WTC11 (cell line): ENCODE data around the gene CPVL. TPM values are rescaled to one million over a fixed set of nuclear protein-coding genes. Genes with fewer than 3 reads are reported as not detected.

Experiments
- ATAC-seq: fragments of 200-7000 bp; cut with Tn5 transposase; 2 replicates; pipeline ENCODE4 v1.10.0; 2021; ENCODE audit warnings: mild to moderate bottlenecking, moderate library complexity
- CTCF ChIA-PET: fragments of 300-600 bp; sonication (Branson Sonifier 250); formaldehyde crosslinking; loops from one replicate; lab custom pipeline; 2021; ENCODE audit warnings: antibody characterized with exemption; lab: Charles Lee
- POLR2A ChIA-PET: fragments of 350-600 bp; sonication (Branson Sonifier 250); formaldehyde crosslinking; loops from one replicate; lab custom pipeline; 2021; ENCODE audit warnings: antibody characterized with exemption; lab: Charles Lee
- DNase-seq: peaks from one replicate; pipeline ENCODE4 v3.0.0; 2021; ENCODE audit warnings: low spot score
- H3K27ac Mint-ChIP-seq: 2 replicates; pipeline ENCODE4 v1.8.0; 2021; ENCODE audit warnings: mixed read lengths
- H3K27me3 Mint-ChIP-seq: 2 replicates; pipeline ENCODE4 v1.8.0; 2021; ENCODE audit warnings: low read depth, mild to moderate bottlenecking, moderate library complexity, mixed read lengths
- H3K36me3 Mint-ChIP-seq: 2 replicates; pipeline ENCODE4 v1.8.0; 2021; ENCODE audit warnings: mixed read lengths
- H3K4me1 Mint-ChIP-seq: 2 replicates; pipeline ENCODE4 v1.8.0; 2022; ENCODE audit warnings: mixed read lengths
- H3K4me3 Mint-ChIP-seq: 2 replicates; pipeline ENCODE4 v1.8.0; 2021; ENCODE audit warnings: mild to moderate bottlenecking, moderate library complexity, mixed read lengths
- H3K9me3 Mint-ChIP-seq: 2 replicates; pipeline ENCODE4 v1.8.0; 2021; ENCODE audit warnings: mixed read lengths
- ATF3 ChIP-seq: sonication (generic); formaldehyde crosslinking; conservative IDR thresholded peaks from 2 replicates; pipeline ENCODE4 v1.8.1; 2022; ENCODE audit warnings: mild to moderate bottlenecking, missing genetic modification reagents
- CDX4 ChIP-seq: fragments of 250-450 bp; sonication (Bioruptor Pico); IDR thresholded peaks from 2 replicates; pipeline ENCODE4 v1.9.0; 2021; ENCODE audit warnings: moderate library complexity, mild to moderate bottlenecking, inconsistent platforms, borderline replicate concordance
- E2F4 ChIP-seq: sonication (generic); formaldehyde crosslinking; IDR thresholded peaks from 2 replicates; pipeline ENCODE4 v1.8.1; 2022; ENCODE audit warnings: low read depth, mild to moderate bottlenecking, moderate library complexity, missing genetic modification reagents, borderline replicate concordance
- EMX1 ChIP-seq: fragments of 250-450 bp; sonication (Bioruptor Pico); IDR thresholded peaks from 2 replicates; pipeline ENCODE4 v1.8.0; 2021; ENCODE audit warnings: mild to moderate bottlenecking
- ERG ChIP-seq: fragments of 250-450 bp; sonication (Bioruptor Pico); IDR thresholded peaks from 2 replicates; pipeline ENCODE4 v1.8.0; 2021; ENCODE audit warnings: mild to moderate bottlenecking
- GABPB1 ChIP-seq: sonication (generic); formaldehyde crosslinking; IDR thresholded peaks from 2 replicates; pipeline ENCODE4 v1.8.1; 2023; ENCODE audit warnings: mild to moderate bottlenecking, missing genetic modification reagents
- HMGXB4 ChIP-seq: sonication (generic); formaldehyde crosslinking; IDR thresholded peaks from 2 replicates; pipeline ENCODE4 v1.8.1; 2023; ENCODE audit warnings: mild to moderate bottlenecking, moderate library complexity, missing genetic modification reagents
- IRF2 ChIP-seq: sonication (generic); formaldehyde crosslinking; IDR thresholded peaks from 2 replicates; pipeline ENCODE4 v1.8.0; 2022; ENCODE audit warnings: low read depth, missing genetic modification reagents, borderline replicate concordance
- KAT7 ChIP-seq: sonication (generic); formaldehyde crosslinking; IDR thresholded peaks from 2 replicates; pipeline ENCODE4 v1.8.1; 2023; ENCODE audit warnings: missing genetic modification reagents, mild to moderate bottlenecking, borderline replicate concordance
- MLX ChIP-seq: sonication (generic); formaldehyde crosslinking; IDR thresholded peaks from 2 replicates; pipeline ENCODE4 v1.8.1; 2023; ENCODE audit warnings: mild to moderate bottlenecking, missing genetic modification reagents, moderate library complexity
- MYBL2 ChIP-seq: sonication (generic); formaldehyde crosslinking; IDR thresholded peaks from 2 replicates; pipeline ENCODE4 v1.8.1; 2023; ENCODE audit warnings: mild to moderate bottlenecking, moderate library complexity, missing genetic modification reagents
- NFE2L1 ChIP-seq: sonication (generic); formaldehyde crosslinking; IDR thresholded peaks from 2 replicates; pipeline ENCODE4 v1.8.1; 2023; ENCODE audit warnings: missing genetic modification reagents
- TEAD4 ChIP-seq: sonication (generic); formaldehyde crosslinking; IDR thresholded peaks from 2 replicates; pipeline ENCODE4 v1.8.0; 2022; ENCODE audit warnings: mild to moderate bottlenecking, missing genetic modification reagents
- ZBTB21 ChIP-seq: sonication (generic); formaldehyde crosslinking; IDR thresholded peaks from 2 replicates; pipeline ENCODE4 v1.8.1; 2023; ENCODE audit warnings: mild to moderate bottlenecking, missing genetic modification reagents, borderline replicate concordance
- ZBTB43 ChIP-seq: sonication (generic); formaldehyde crosslinking; IDR thresholded peaks from 2 replicates; pipeline ENCODE4 v1.8.1; 2023; ENCODE audit warnings: mild to moderate bottlenecking, missing genetic modification reagents
- ZNF219 ChIP-seq: sonication (generic); formaldehyde crosslinking; IDR thresholded peaks from 2 replicates; pipeline ENCODE4 v1.8.0; 2023; ENCODE audit warnings: missing genetic modification reagents, mild to moderate bottlenecking, borderline replicate concordance
- ZNF416 ChIP-seq: fragments of 250-450 bp; sonication (Bioruptor Pico); IDR thresholded peaks from 2 replicates; pipeline ENCODE4 v1.9.0; 2021; ENCODE audit warnings: mild to moderate bottlenecking, inconsistent platforms
- ZNF423 ChIP-seq: fragments of 250-450 bp; sonication (Bioruptor Pico); IDR thresholded peaks from 2 replicates; pipeline ENCODE4 v2.1.2; 2022; ENCODE audit warnings: mild to moderate bottlenecking, moderate library complexity
- ZNF532 ChIP-seq: fragments of 250-450 bp; sonication (Bioruptor Pico); IDR thresholded peaks from 2 replicates; pipeline ENCODE4 v1.9.0; 2021; ENCODE audit warnings: mild to moderate bottlenecking, borderline replicate concordance
- total RNA-seq: library from RNA; stranded (reverse); gene quantifications from 3 replicates; pipeline ENCODE4 v1.2.3, GENCODE V29; 2021

Gene CPVL
- total RNA-seq, 1 experiment from 2014 or later: 34.2 TPM

GRCh38 chr7:28960071-28960840, 186.1 kb downstream of the CPVL start:
- no peak for DNase-seq
- peaks cover 52% of the 10 kb centered on the region for H3K27me3 Mint-ChIP-seq
- H3K27ac Mint-ChIP-seq: no peak overlapping the region
- ChIA-PET POLR2A (no interaction called here), CTCF (interaction anchor here (0.9 to 3.3 kb wide), 4 partner anchors 21 to 230 kb away, joined by 3 to 29 read pairs (median 15); no protein-coding TSS in a partner anchor)
- no peaks in the 10 kb centered on the region for H3K36me3 Mint-ChIP-seq
- H3K9me3 Mint-ChIP-seq: no peaks in the 10 kb centered on the region
- no peak overlapping the region for H3K4me3 Mint-ChIP-seq
- peaks cover 37% of the 10 kb centered on the region for H3K4me1 Mint-ChIP-seq
- no peak for ATAC-seq
- no peak for TF ChIP-seq MYBL2 (CRISPR knock-in tag)
- no peak for TF ChIP-seq ZNF219
- no peak for TF ChIP-seq ZBTB21 (CRISPR knock-in tag)
- TF ChIP-seq ZNF423 (CRISPR knock-in tag): no peak
- no peak for TF ChIP-seq KAT7 (CRISPR knock-in tag)
- TF ChIP-seq ERG: no peak
- no peak for TF ChIP-seq HMGXB4
- no peak for TF ChIP-seq CDX4 (CRISPR knock-in tag)
- no peak for TF ChIP-seq ZNF416 (CRISPR knock-in tag)
- no peak for TF ChIP-seq ATF3 (CRISPR knock-in tag)
- no peak for TF ChIP-seq IRF2 (CRISPR knock-in tag)
- no peak for TF ChIP-seq NFE2L1 (CRISPR knock-in tag)
- TF ChIP-seq MLX (CRISPR knock-in tag): no peak
- TF ChIP-seq E2F4 (CRISPR knock-in tag): no peak
- TF ChIP-seq TEAD4 (CRISPR knock-in tag): no peak
- TF ChIP-seq GABPB1 (CRISPR knock-in tag): no peak
- TF ChIP-seq ZNF532 (CRISPR knock-in tag): no peak
- TF ChIP-seq EMX1 (CRISPR knock-in tag): no peak
- no peak for TF ChIP-seq ZBTB43
- TF ChIP-seq, all 79 proteins: peak for 0
